ENCODE results near the gene SLC44A5. TPM values are rescaled to one million over a fixed set of nuclear protein-coding genes. Genes with fewer than 3 reads are reported as not detected.
"Not testable (repeated sequence)": the region's sequence is repeated elsewhere in the genome, so short reads cannot be mapped to it uniquely, and the experiment has no call there.

Gene SLC44A5
- polyA plus RNA-seq, 3 donors = not detected

GRCh38 chr1:75482951-75483350 lies 128.0 kb downstream of the SLC44A5 start:
- H3K27me3 ChIP-seq (ENCODE audit: control insufficient read depth in 2 of 2, insufficient read depth in 2 of 2, low read length in 2 of 2) = no peaks in the 10 kb centered on the region

GRCh38 chr1:75476486-75476885 lies 134.4 kb downstream of the SLC44A5 start:
- H3K27me3 Mint-ChIP-seq (ENCODE audit: low read depth in 3 of 3); H2AFZ ChIP-seq (ENCODE audit: insufficient read depth, low read depth, low read length, poor library complexity, severe bottlenecking); H3K4me1 Mint-ChIP-seq; H3K79me2 ChIP-seq (ENCODE audit: insufficient read depth, low read length); H3K27me3 ChIP-seq (ENCODE audit: control insufficient read depth in 2 of 2, insufficient read depth in 2 of 2, low read length in 2 of 2); H3K4me3 Mint-ChIP-seq; intact Hi-C loops (cut with micrococcal nuclease); H3K4me2 ChIP-seq (replicated peaks; ENCODE audit: extremely low read depth, low read length, poor library complexity, severe bottlenecking); H3K36me3 ChIP-seq (replicated peaks in 1 of 2; ENCODE audit: control insufficient read depth in 1 of 2, insufficient read depth in 2 of 2, low read length in 2 of 2); H3K9ac ChIP-seq (ENCODE audit: insufficient read depth, low read length, poor library complexity, severe bottlenecking); DNase-seq; H3K27ac Mint-ChIP-seq; H3K9me3 ChIP-seq (replicated peaks in 1 of 2; ENCODE audit: control insufficient read depth in 1 of 2, insufficient read depth in 1 of 2, low read length in 2 of 2); H3K4me3 ChIP-seq (replicated peaks in 1 of 3; ENCODE audit: low read depth in 2 of 3, low read length in 3 of 3); H3K27ac ChIP-seq (ENCODE audit: low read depth in 1 of 2, low read length in 2 of 2); H3K36me3 Mint-ChIP-seq; H4K20me1 ChIP-seq (ENCODE audit: insufficient read depth, low read length); H3K4me1 ChIP-seq (ENCODE audit: control insufficient read depth in 1 of 2, insufficient read depth in 2 of 2, low read length in 2 of 2): not testable (repeated sequence)
- H3K9me3 Mint-ChIP-seq = peaks cover 2 to 18% (median 14%) of the 10 kb centered on the region in 7 donors
- no CpG with 5 or more reads among the region's 12 CpGs for WGBS (ENCODE audit: insufficient coverage)

More at GRCh38 chr1:75482951-75483350, 128.0 kb downstream of the SLC44A5 start:
- intact Hi-C loops (cut with micrococcal nuclease) = no loop called here
- no peaks in the 10 kb centered on the region for H3K36me3 ChIP-seq (replicated peaks in 1 of 2; ENCODE audit: control insufficient read depth in 1 of 2, insufficient read depth in 2 of 2, low read length in 2 of 2)
- H3K4me1 ChIP-seq (ENCODE audit: control insufficient read depth in 1 of 2, insufficient read depth in 2 of 2, low read length in 2 of 2) = no peaks in the 10 kb centered on the region
- Mint-ChIP-seq H3K27ac (no peak overlapping the region), H3K36me3 (no peaks in the 10 kb centered on the region), H3K4me1 (no peaks in the 10 kb centered on the region), H3K27me3 (ENCODE audit: low read depth in 3 of 3) (peaks cover 0 to 1% (median 0%) of the 10 kb centered on the region in 3 donors), H3K4me3 (no peak overlapping the region), H3K9me3 (peaks cover 9 to 17% (median 12%) of the 10 kb centered on the region in 7 donors)
- no peaks in the 10 kb centered on the region for H4K20me1 ChIP-seq (ENCODE audit: insufficient read depth, low read length)
- WGBS (ENCODE audit: insufficient coverage) = 43% methylated on average over 1 of the region's 2 CpGs
- H3K9me3 ChIP-seq (replicated peaks in 1 of 2; ENCODE audit: control insufficient read depth in 1 of 2, insufficient read depth in 1 of 2, low read length in 2 of 2) = peaks cover 7 to 11% of the 10 kb centered on the region in 2 donors
- DNase-seq = no peak
- no peak overlapping the region for H3K27ac ChIP-seq (ENCODE audit: low read depth in 1 of 2, low read length in 2 of 2)
- TF ChIP-seq CTCF (IDR thresholded peaks at IDR 0.05) = no peak
- H3K4me2 ChIP-seq (replicated peaks; ENCODE audit: extremely low read depth, low read length, poor library complexity, severe bottlenecking) = no peak overlapping the region
- no peak overlapping the region for H2AFZ ChIP-seq (ENCODE audit: insufficient read depth, low read depth, low read length, poor library complexity, severe bottlenecking)
- H3K79me2 ChIP-seq (ENCODE audit: insufficient read depth, low read length) = no peaks in the 10 kb centered on the region
- H3K9ac ChIP-seq (ENCODE audit: insufficient read depth, low read length, poor library complexity, severe bottlenecking) = no peak overlapping the region
- H3K4me3 ChIP-seq (replicated peaks in 1 of 3; ENCODE audit: low read depth in 2 of 3, low read length in 3 of 3) = no peak overlapping the region
